Activated CD8-positive, alpha-beta memory T cell treated with anti-CD3 and anti-CD28 coated beads, Interleukin-2, amount 50 U/mL, for 1 hour (primary cell): ENCODE measurements around the gene WDR33.

Experiments used
- DNase-seq: peaks from one replicate; pipeline ENCODE4 v3.0.0-alpha.2; 2020; ENCODE audit errors: extremely low read depth

The WDR33 gene

GRCh38 chr2:127695491-127696472 lies 115.2 kb downstream of the WDR33 start:
- DNase-seq, result no peak

GRCh38 chr2:127694986-127695385 lies 116.0 kb downstream of the WDR33 start:
- no peak for DNase-seq

GRCh38 chr2:127690696-127691095 lies 120.3 kb downstream of the WDR33 start:
- DNase-seq, result no peak

GRCh38 chr2:127688405-127688804 lies 122.6 kb downstream of the WDR33 start:
- DNase-seq, result no peak

- no peak for DNase-seq
Measured at GRCh38 chr2:127685410-127686080, 125.4 kb downstream of the WDR33 start.

- DNase-seq, result no peak
Measured at GRCh38 chr2:127683757-127684156, 127.2 kb downstream of the WDR33 start.

GRCh38 chr2:127683056-127683455 lies 127.9 kb downstream of the WDR33 start:
- DNase-seq, result no peak

- DNase-seq, result no peak
Measured at GRCh38 chr2:127681976-127682857, 128.8 kb downstream of the WDR33 start.

GRCh38 chr2:127681288-127681804 lies 129.6 kb downstream of the WDR33 start:
- no peak for DNase-seq

- DNase-seq, result no peak
Measured at GRCh38 chr2:127680706-127681287, 130.2 kb downstream of the WDR33 start.

- no peak for DNase-seq
Measured at GRCh38 chr2:127679680-127680361, 131.2 kb downstream of the WDR33 start.

GRCh38 chr2:127678991-127679390 lies 132.0 kb downstream of the WDR33 start:
- no peak for DNase-seq

- no peak for DNase-seq
Measured at GRCh38 chr2:127678531-127678930, 132.4 kb downstream of the WDR33 start.

- DNase-seq, result no peak
Measured at GRCh38 chr2:127676906-127677305, 134.1 kb downstream of the WDR33 start.

GRCh38 chr2:127675331-127676261 lies 135.4 kb downstream of the WDR33 start, which contains the start of gene LIMS2:
Gene LIMS2 (minus strand): TSS chr2:127675530. CDS start chr2:127675024, 506 bp downstream.
- no peak for DNase-seq

- DNase-seq, result no peak
Measured at GRCh38 chr2:127674241-127675209, 136.4 kb downstream of the WDR33 start.

GRCh38 chr2:127673291-127674069 lies 137.5 kb downstream of the WDR33 start:
- no peak for DNase-seq
